Measurements from ENCODE around the gene ATXN10. TPM values are rescaled to one million over a fixed set of nuclear protein-coding genes. Genes with fewer than 3 reads are reported as not detected.

Gene ATXN10
- total RNA-seq, 1 experiment from 2014 or later, result 135 TPM

GRCh38 chr22:45831394-45831793, 159.8 kb downstream of the ATXN10 start:
- H2AFZ ChIP-seq (ENCODE audit: low read depth, low read length, poor library complexity, severe bottlenecking), result no peak overlapping the region
- no peak overlapping the region for H3K4me2 ChIP-seq (ENCODE audit: low read length)
- no peaks in the 10 kb centered on the region for H3K79me2 ChIP-seq (ENCODE audit: insufficient read depth, low read length)
- no peak for TF ChIP-seq CEBPB (IDR thresholded peaks at IDR 0.05; ENCODE audit: low read depth)
- no peak for TF ChIP-seq TCF7L2 (IDR thresholded peaks at IDR 0.05; ENCODE audit: borderline replicate concordance, extremely low read depth, insufficient read depth, insufficient read length)
- peak; percentile 49 to 55 (median 50); a peak in 4 of 6 replicates for TF ChIP-seq CTCF (IDR thresholded peaks at IDR 0.05 in 2 of 3, conservative IDR thresholded peaks at IDR 0.05 in 1 of 3; ENCODE audit: borderline replicate concordance in 1 of 3, insufficient read depth in 1 of 3, low read depth in 2 of 3, low read length in 2 of 3)
- TF ChIP-seq RAD21 (IDR thresholded peaks at IDR 0.05; ENCODE audit: low read depth), result peak; percentile 69
- TF ChIP-seq POLR2AphosphoS5 (IDR thresholded peaks at IDR 0.05; ENCODE audit: low read depth, low read length), result no peak
- no peak for TF ChIP-seq EZH2 (IDR thresholded peaks at IDR 0.05)
- no peak for TF ChIP-seq ATF3 (IDR thresholded peaks at IDR 0.05)
- H3K36me3 ChIP-seq (ENCODE audit: control insufficient read depth in 1 of 2, insufficient read depth in 2 of 2, low read length in 2 of 2), result no peaks in the 10 kb centered on the region; a peak in 1 of 4 replicates
- peak; percentile 6 for DNase-seq (ENCODE audit: low read depth, low spot score)
- no peak overlapping the region for H3K9ac ChIP-seq (ENCODE audit: low read length)
- H3K27me3 ChIP-seq (ENCODE audit: insufficient read depth, low read length), result no peaks in the 10 kb centered on the region
- no peak overlapping the region for H3K27ac ChIP-seq (ENCODE audit: low read depth, low read length)
- ChIA-PET RAD21 (ENCODE audit: low non-redundant PET in 1 of 2, low total read pairs in 2 of 2, uncharacterized antibody in 2 of 2, unreplicated experiment in 2 of 2) (no interaction called here), CTCF (no interaction called here), POLR2A (no interaction called here)
- peaks cover 0 to 5% of the 10 kb centered on the region in 2 experiments; a peak in 1 of 4 replicates for H3K4me1 ChIP-seq (ENCODE audit: control insufficient read depth in 1 of 2, insufficient read depth in 2 of 2, low read length in 2 of 2)
- no peaks in the 10 kb centered on the region for H3K9me2 ChIP-seq (ENCODE audit: insufficient read depth)
- no peak for ATAC-seq
- H3K9me3 ChIP-seq (ENCODE audit: control insufficient read depth in 1 of 2, insufficient read depth in 1 of 2, low read depth in 1 of 2, low read length in 2 of 2), result no peaks in the 10 kb centered on the region
- no peaks in the 10 kb centered on the region for H4K20me1 ChIP-seq (ENCODE audit: insufficient read depth)
- H3K4me3 ChIP-seq (replicated peaks in 1 of 2; ENCODE audit: low read depth in 1 of 2, low read length in 2 of 2), result no peak overlapping the region
- BruUV-seq (replicated peaks), result no TSS peak
- intact Hi-C loops (cut with micrococcal nuclease), result loop anchor here (1.0 to 10.0 kb wide), 2 partner anchors 177 to 253 kb away; no protein-coding TSS in a partner anchor
